Measurements from ENCODE around the gene FRAS1.

The FRAS1 gene

GRCh38 chr4:78022517-78022916 is 34.6 kb upstream of the FRAS1 start:
- in situ Hi-C loops (cut with MboI; ENCODE audit: low sequenced_read_pairs, unreplicated experiment), result no loop called here
- no peak for TF ChIP-seq CTCF (IDR thresholded peaks at IDR 0.05; ENCODE audit: borderline replicate concordance, control extremely low read depth, extremely low read depth, insufficient read depth, missing control alignments)
- no peak for DNase-seq (ENCODE audit: low spot score)

- no peak for DNase-seq (ENCODE audit: low spot score)
Observed at GRCh38 chr4:78024085-78024484, 33.0 kb upstream of the FRAS1 start.

GRCh38 chr4:78024576-78025091 is 32.5 kb upstream of the FRAS1 start:
- no peak for TF ChIP-seq CTCF (IDR thresholded peaks at IDR 0.05; ENCODE audit: borderline replicate concordance, control extremely low read depth, extremely low read depth, insufficient read depth, missing control alignments)

More at GRCh38 chr4:78024085-78024484, 33.0 kb upstream of the FRAS1 start:
- no peak for TF ChIP-seq CTCF (IDR thresholded peaks at IDR 0.05; ENCODE audit: borderline replicate concordance, control extremely low read depth, extremely low read depth, insufficient read depth, missing control alignments)
- in situ Hi-C loops (cut with MboI; ENCODE audit: low sequenced_read_pairs, unreplicated experiment), result no loop called here

GRCh38 chr4:78031417-78031950 is 25.6 kb upstream of the FRAS1 start:
- no peak for TF ChIP-seq CTCF (IDR thresholded peaks at IDR 0.05; ENCODE audit: borderline replicate concordance, control extremely low read depth, extremely low read depth, insufficient read depth, missing control alignments)
- in situ Hi-C loops (cut with MboI; ENCODE audit: low sequenced_read_pairs, unreplicated experiment), result no loop called here
- no peak for DNase-seq (ENCODE audit: low spot score)

More at GRCh38 chr4:78024576-78025091, 32.5 kb upstream of the FRAS1 start:
- no peak for DNase-seq (ENCODE audit: low spot score)
- in situ Hi-C loops (cut with MboI; ENCODE audit: low sequenced_read_pairs, unreplicated experiment), result no loop called here

- no peak for DNase-seq (ENCODE audit: low spot score)
- in situ Hi-C loops (cut with MboI; ENCODE audit: low sequenced_read_pairs, unreplicated experiment), result no loop called here
- no peak for TF ChIP-seq CTCF (IDR thresholded peaks at IDR 0.05; ENCODE audit: borderline replicate concordance, control extremely low read depth, extremely low read depth, insufficient read depth, missing control alignments)
Observed at GRCh38 chr4:78032446-78032845, 24.7 kb upstream of the FRAS1 start.

GRCh38 chr4:78032929-78033328 is 24.2 kb upstream of the FRAS1 start:
- no peak for DNase-seq (ENCODE audit: low spot score)
- TF ChIP-seq CTCF (IDR thresholded peaks at IDR 0.05; ENCODE audit: borderline replicate concordance, control extremely low read depth, extremely low read depth, insufficient read depth, missing control alignments), result no peak
- in situ Hi-C loops (cut with MboI; ENCODE audit: low sequenced_read_pairs, unreplicated experiment), result no loop called here

All from GM13976 (cell line).